ENCODE measurements around the gene ATP1A2. TPM values are rescaled to one million over a fixed set of nuclear protein-coding genes. Genes with fewer than 3 reads are reported as not detected.

Gene ATP1A2
- total and polyA plus RNA-seq, 10 of the 15 experiments (the other 5 are each of a cell fraction or from before 2014, with no cell fraction given), result 0.15 TPM; not detected in 9

- in situ Hi-C loops (cut with MboI), result no loop called here
- Histone ChIP-seq H4K20me1 (ENCODE audit: control insufficient read depth, insufficient read depth) (no peaks in the 10 kb centered on the region), H3K4me1 (ENCODE audit: control insufficient read depth, insufficient read depth, low read length) (peaks cover 18% of the 10 kb centered on the region), H3K9ac (ENCODE audit: control insufficient read depth, insufficient read depth, low read length) (no peak overlapping the region), H3K79me2 (ENCODE audit: control insufficient read depth, insufficient read depth, low read length) (no peaks in the 10 kb centered on the region), H3K9me3 (replicated peaks; ENCODE audit: control insufficient read depth, insufficient read depth, low read length) (no peaks in the 10 kb centered on the region), H3K27ac (ENCODE audit: control insufficient read depth, insufficient read depth) (no peak overlapping the region), H2AFZ (ENCODE audit: control insufficient read depth, low read depth, low read length) (no peak overlapping the region), H3K4me2 (ENCODE audit: control insufficient read depth, insufficient read depth) (0 out of 2 replicates have a peak overlapping the region, but pooled peaks have one; percentile 30), H3K27me3 (replicated peaks in 1 of 2; ENCODE audit: control insufficient read depth in 2 of 2, insufficient read depth in 2 of 2, low read length in 1 of 2) (peaks cover 2 to 6% of the 10 kb centered on the region in 2 experiments), H3K4me3 (no peak overlapping the region), H3K36me3 (ENCODE audit: control insufficient read depth in 2 of 2, insufficient read depth in 2 of 2, low read length in 1 of 2) (no peaks in the 10 kb centered on the region)
- ChIA-PET CTCF (interaction anchor here (2.0 to 49.8 kb wide), 3 partner anchors 12 to 65 kb away, joined by 5 to 1035 read pairs (median 1035); partner anchors contain the start of genes IGSF8, KCNJ10 and KCNJ9), POLR2A (interaction anchor here (1.1 kb wide), 1 partner anchor 63 kb away, joined by 3 read pairs; no protein-coding TSS in a partner anchor), SMC1A (ENCODE audit: uncharacterized antibody, unreplicated experiment) (interaction anchor here (1.2 to 1.3 kb wide), 2 partner anchors 25 to 31 kb away, joined by 3 read pairs; no protein-coding TSS in a partner anchor), RAD21 (ENCODE audit: unreplicated experiment) (no interaction called here)
- 86% methylated on average over 5 of the region's 5 CpGs for WGBS (ENCODE audit: insufficient coverage, insufficient replicate concordance, low lambda C conversion rate, missing lambda C conversion rate)
- DNase-seq (ENCODE audit: low read depth, low spot score) (no peak), ATAC-seq (no peak), FAIRE-seq (no peak)
- no TSS peak for BruUV-seq (replicated peaks)
- intact Hi-C loops (cut with micrococcal nuclease; ENCODE audit: unreplicated experiment), result no loop called here
- TF ChIP-seq RELA (IDR thresholded peaks at IDR 0.05; ENCODE audit: borderline replicate concordance, partially characterized antibody), result no peak
- TF ChIP-seq USF1 (IDR thresholded peaks at IDR 0.05; ENCODE audit: borderline replicate concordance, extremely low read length, insufficient read depth, low read depth, low read length), result no peak
- TF ChIP-seq JUND (IDR thresholded peaks at IDR 0.05; ENCODE audit: low read depth, low read length), result no peak
- TF ChIP-seq ZBED1 (IDR thresholded peaks at IDR 0.05; ENCODE audit: borderline replicate concordance), result no peak
- TF ChIP-seq NFYA (IDR thresholded peaks at IDR 0.05; ENCODE audit: borderline replicate concordance, low read depth, low read length), result no peak
- no peak for TF ChIP-seq TCF7 (IDR thresholded peaks at IDR 0.05; ENCODE audit: borderline replicate concordance)
- TF ChIP-seq KAT2A (conservative IDR thresholded peaks at IDR 0.05; ENCODE audit: control insufficient read depth, low read depth, low read length), result no peak
- no peak for TF ChIP-seq ZNF217 (IDR thresholded peaks at IDR 0.05)
- TF ChIP-seq MLLT1 (IDR thresholded peaks at IDR 0.05), result no peak
- no peak for TF ChIP-seq ZBTB33 (IDR thresholded peaks at IDR 0.05)
- TF ChIP-seq RB1 (IDR thresholded peaks at IDR 0.05; ENCODE audit: borderline replicate concordance), result no peak
- TF ChIP-seq ZNF592 (IDR thresholded peaks at IDR 0.05), result no peak
- TF ChIP-seq STAT3 (IDR thresholded peaks at IDR 0.05; ENCODE audit: low read depth, low read length), result no peak
- TF ChIP-seq BACH1 (IDR thresholded peaks at IDR 0.05; ENCODE audit: borderline replicate concordance), result no peak
- TF ChIP-seq NR2F1 (conservative IDR thresholded peaks at IDR 0.05), result no peak
Observed at GRCh38 chr1:160071289-160071688, 44.3 kb upstream of the ATP1A2 start.
